ENCODE measurements around the gene CTF1.
A peak's percentile ranks its signal among the peaks of the same experiment; 100 is the strongest.

CTF1 gene

GRCh38 chr16:30912794-30913412 lies 16.5 kb downstream of the CTF1 start:
- no peak for DNase-seq

GRCh38 chr16:30914830-30915229 lies 18.4 kb downstream of the CTF1 start:
- no peak for DNase-seq

- no peak for DNase-seq
These were observed 22.2 kb downstream of the CTF1 start for GRCh38 chr16:30918614-30919013.

- DNase-seq: no peak
These were observed 24.5 kb downstream of the CTF1 start for GRCh38 chr16:30920891-30921290.

GRCh38 chr16:30921459-30921747 lies 25.0 kb downstream of the CTF1 start:
- DNase-seq: no peak

GRCh38 chr16:30921748-30922419 lies 25.5 kb downstream of the CTF1 start:
- DNase-seq: peak; percentile 79

GRCh38 chr16:30922420-30922959 lies 26.1 kb downstream of the CTF1 start:
- peak; percentile 99 for DNase-seq

- peak; percentile 99 for DNase-seq
These were observed 26.6 kb downstream of the CTF1 start for GRCh38 chr16:30922960-30923535.

GRCh38 chr16:30923554-30924075 lies 27.2 kb downstream of the CTF1 start, which contains the start of gene FBXL19:
Gene FBXL19, plus strand, starts transcription at chr16:30923572. Its CDS starts 2,183 bp downstream, at chr16:30925755.
- DNase-seq: no peak

- no peak for DNase-seq
These were observed 27.9 kb downstream of the CTF1 start for GRCh38 chr16:30924076-30924912.

- no peak for DNase-seq
These were observed 28.7 kb downstream of the CTF1 start for GRCh38 chr16:30924913-30925631.

- no peak for DNase-seq
These were observed 29.2 kb downstream of the CTF1 start for GRCh38 chr16:30925632-30925987.

- DNase-seq: no peak
These were observed 29.8 kb downstream of the CTF1 start for GRCh38 chr16:30925995-30926811.

GRCh38 chr16:30926937-30927788 lies 30.7 kb downstream of the CTF1 start:
- no peak for DNase-seq

- no peak for DNase-seq
These were observed 31.5 kb downstream of the CTF1 start for GRCh38 chr16:30927789-30928378.

- no peak for DNase-seq
These were observed 32.0 kb downstream of the CTF1 start for GRCh38 chr16:30928390-30928789.

- no peak for DNase-seq
These were observed 32.8 kb downstream of the CTF1 start for GRCh38 chr16:30929167-30929566.

GRCh38 chr16:30930160-30930571 lies 33.8 kb downstream of the CTF1 start:
- DNase-seq: no peak

- no peak for DNase-seq
These were observed 34.7 kb downstream of the CTF1 start for GRCh38 chr16:30931068-30931650.
